Sigmoid colon (tissue), 7 donors: Measurements from ENCODE around the gene AKAP8L. TPM values are rescaled to one million over a fixed set of nuclear protein-coding genes. Genes with fewer than 3 reads are reported as not detected.

Source experiments
- DNase-seq: peaks from one replicate; pipeline ENCODE4 v3.0.0-alpha.2; 2019
- H3K27ac ChIP-seq, 4 donors: fragments of 200-600 bp; sonication (generic); one replicate each; pipeline ENCODE4 v1.5.1; 2016 to 2019; ENCODE audit warnings: mild to moderate bottlenecking in 1 of 4
- H3K27me3 ChIP-seq, 3 donors: fragments of 200-600 bp; sonication (generic); one replicate each; pipeline ENCODE4 v1.5.1; 2019; ENCODE audit warnings: mild to moderate bottlenecking in 1 of 3
- H3K36me3 ChIP-seq, 4 donors: fragments of 200-600 bp; sonication (generic); one replicate each; pipeline ENCODE4 v1.5.1; 2016 to 2019
- H3K4me1 ChIP-seq, 4 donors: fragments of 200-600 bp; sonication (generic); one replicate each; pipeline ENCODE4 v1.5.1; 2017 to 2019
- H3K4me3 ChIP-seq, 4 donors: fragments of 200-600 bp; sonication (generic); one replicate each; pipeline ENCODE4 v1.5.1; 2017 to 2019; ENCODE audit warnings: mild to moderate bottlenecking in 2 of 4, moderate library complexity in 1 of 4
- H3K9me3 ChIP-seq, 4 donors: fragments of 200-600 bp in 3 of 4; sonication (generic) in 3 of 4; one replicate each; pipeline versions ENCODE4 v1.5.1 to v1.6.1; 2013 to 2019
- CTCF ChIP-seq, 4 experiments: fragments of 450-650 bp in 3 of 4; fragments of 200-600 bp in 1 of 4; IDR thresholded peaks; one replicate each; pipeline ENCODE4 v1.5.1; 2016 to 2019; ENCODE audit warnings: antibody characterized with exemption in 4 of 4, mild to moderate bottlenecking in 3 of 4, moderate library complexity in 2 of 4
- EP300 ChIP-seq, 4 donors: sonication (generic); formaldehyde crosslinking; IDR thresholded peaks; one replicate each; pipeline ENCODE4 v1.6.1; 2017; ENCODE audit warnings: antibody characterized with exemption in 4 of 4
- POLR2A ChIP-seq, 2 donors: fragments of 450-650 bp; IDR thresholded peaks; one replicate each; pipeline ENCODE4 v1.6.1; 2016; ENCODE audit warnings: antibody characterized with exemption in 2 of 2, mild to moderate bottlenecking in 2 of 2, moderate library complexity in 2 of 2
- POLR2AphosphoS5 ChIP-seq, 4 donors: sonication (generic); formaldehyde crosslinking; IDR thresholded peaks; one replicate each; pipeline ENCODE4 v1.6.1; 2017; ENCODE audit warnings: antibody characterized with exemption in 4 of 4
- WGBS, 2 donors: extraction: QIAGEN DNeasy Blood & Tissue Kit; methylation state at CpG; one replicate each; pipeline ENCODE4 v1.1.7; 2013; 5-methylcytosine and 5-hydroxymethylcytosine counted together
- intact Hi-C: fragments of 100-400 bp; cut with DNase I; formaldehyde crosslinking; loops from one replicate; pipeline ENCODE4 v1.15.1; 2023
- polyA plus RNA-seq, 3 donors: library from polyadenylated mRNA; stranded (reverse); fragments of 200-250 nt; gene quantifications; one replicate each; pipeline ENCODE4 v1.2.3, GENCODE V29; 2013
- total RNA-seq, 4 donors: library from RNA; depleted of rRNA; stranded (reverse); fragments of >200 nt; gene quantifications; one replicate each; pipeline ENCODE4 v1.1.0, GENCODE V29; 2016
- donor health status: healthy with polysubstance abuse.
- donor health status: Bipolar disorder and iron deficiency.
- donor health status: healthy.

AKAP8L gene
- total and polyA plus RNA-seq, 7 donors: 15.0 to 145 (median 90.5) TPM

GRCh38 chr19:15421136-15421695 lies 2.4 kb upstream of the AKAP8L start:
- DNase-seq: no peak
- peaks cover 0 to 31% (median 26%) of the 10 kb centered on the region in 4 donors for H3K4me1 ChIP-seq
- intact Hi-C loops: no loop called here
- TF ChIP-seq POLR2A (IDR thresholded peaks at IDR 0.05) (no peak), POLR2AphosphoS5 (IDR thresholded peaks at IDR 0.05) (no peak), EP300 (IDR thresholded peaks at IDR 0.05) (no peak), CTCF (IDR thresholded peaks at IDR 0.05) (no peak)
- WGBS, 2 donors: 77 to 78% methylated on average over 12 of the region's 12 CpGs
- H3K27me3 ChIP-seq: no peaks in the 10 kb centered on the region
- H3K27ac ChIP-seq: peak overlapping the region in 3 of 4 donors; percentile 39 to 59 (median 59)
- H3K9me3 ChIP-seq: peaks cover 0 to 2% (median 0%) of the 10 kb centered on the region in 4 donors
- peaks cover 29 to 43% (median 35%) of the 10 kb centered on the region in 4 donors for H3K36me3 ChIP-seq
- no peak overlapping the region for H3K4me3 ChIP-seq

GRCh38 chr19:15419413-15420025 lies 731 bp upstream of the AKAP8L start:
- intact Hi-C loops: loop anchor here (1.0 to 5.0 kb wide), 3 partner anchors 13 to 87 kb away; partner anchors contain the start of genes BRD4 and WIZ
- WGBS, 2 donors: 13 to 32% methylated on average over 16 of the region's 16 CpGs

DNA sequence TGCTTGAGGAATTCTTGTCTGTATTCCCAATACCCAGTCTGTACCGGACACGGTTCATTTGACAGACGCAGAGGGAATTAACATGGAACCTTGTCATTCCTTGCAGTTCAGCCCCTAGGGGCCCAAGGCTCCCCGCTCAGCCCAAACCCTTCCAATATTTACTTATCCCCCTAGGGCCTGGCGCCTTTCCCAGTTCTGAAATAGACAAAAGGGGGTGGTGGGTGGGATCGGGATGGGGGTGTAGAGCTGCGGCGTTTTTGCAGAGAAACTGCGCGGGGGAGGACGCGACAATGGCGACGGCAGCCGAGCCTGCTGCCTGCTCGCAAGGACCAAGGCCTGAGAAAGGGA lies 583 bp downstream of the AKAP8L start:
- peak; percentile 78 for DNase-seq
- Histone ChIP-seq H3K27me3 (no peaks in the 10 kb centered on the region), H3K4me1 (peaks cover 0 to 54% (median 48%) of the 10 kb centered on the region in 4 donors), H3K9me3 (peaks cover 0 to 2% (median 0%) of the 10 kb centered on the region in 4 donors), H3K27ac (peak overlapping the region; percentile 85 to 94 (median 90)), H3K4me3 (peak overlapping the region; percentile 73 to 81 (median 78)), H3K36me3 (peaks cover 8 to 26% (median 11%) of the 10 kb centered on the region in 4 donors)
- TF ChIP-seq EP300 (IDR thresholded peaks at IDR 0.05) (no peak), CTCF (IDR thresholded peaks at IDR 0.05) (no peak), POLR2AphosphoS5 (IDR thresholded peaks at IDR 0.05) (no peak), POLR2A (IDR thresholded peaks at IDR 0.05) (no peak)
- WGBS, 2 donors: 0 to 1% methylated on average over 16 of the region's 16 CpGs
- intact Hi-C loops: loop anchor here (1.0 to 5.0 kb wide), 3 partner anchors 31 to 86 kb away; partner anchors contain the start of genes AKAP8, BRD4 and WIZ

More at GRCh38 chr19:15419413-15420025, 731 bp upstream of the AKAP8L start:
- Histone ChIP-seq H3K4me1 (peaks cover 0 to 42% (median 36%) of the 10 kb centered on the region in 4 donors), H3K36me3 (peaks cover 21 to 39% (median 23%) of the 10 kb centered on the region in 4 donors), H3K4me3 (peak overlapping the region; percentile 73 to 81 (median 78)), H3K9me3 (peaks cover 0 to 2% (median 0%) of the 10 kb centered on the region in 4 donors), H3K27ac (peak overlapping the region; percentile 67 to 92 (median 80)), H3K27me3 (no peaks in the 10 kb centered on the region)
- DNase-seq: no peak
- TF ChIP-seq CTCF (IDR thresholded peaks at IDR 0.05) (no peak), POLR2A (IDR thresholded peaks at IDR 0.05) (no peak), POLR2AphosphoS5 (IDR thresholded peaks at IDR 0.05) (no peak), EP300 (IDR thresholded peaks at IDR 0.05) (no peak)

DNA sequence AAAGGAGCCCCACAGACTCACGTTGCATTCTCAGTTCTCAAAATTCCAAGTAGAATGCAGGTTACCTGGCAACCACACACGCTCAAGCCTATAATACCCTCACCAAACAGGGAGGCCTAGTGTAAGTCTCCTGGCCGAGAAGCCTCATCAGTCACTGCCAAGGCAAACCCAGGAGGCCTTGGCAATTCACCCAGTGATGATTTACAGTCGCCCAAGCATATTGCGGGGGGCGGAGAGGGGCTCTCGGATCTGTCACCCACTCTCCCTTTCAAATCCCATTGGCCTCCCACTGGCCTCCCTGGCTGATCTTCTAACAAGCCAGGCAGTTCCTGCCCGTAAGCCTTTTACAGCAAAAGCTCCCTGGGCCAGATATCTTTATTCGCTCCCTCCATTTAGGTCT lies 1.1 kb downstream of the AKAP8L start:
- H3K9me3 ChIP-seq: no peaks in the 10 kb centered on the region
- no peak for DNase-seq
- H3K36me3 ChIP-seq: peaks cover 3 to 21% (median 6%) of the 10 kb centered on the region in 4 donors
- H3K27me3 ChIP-seq: no peaks in the 10 kb centered on the region
- intact Hi-C loops: loop anchor here (1.0 to 5.0 kb wide), 3 partner anchors 31 to 85 kb away; partner anchors contain the start of genes AKAP8, BRD4 and WIZ
- TF ChIP-seq EP300 (IDR thresholded peaks at IDR 0.05) (no peak), POLR2AphosphoS5 (IDR thresholded peaks at IDR 0.05) (no peak), CTCF (IDR thresholded peaks at IDR 0.05) (no peak), POLR2A (IDR thresholded peaks at IDR 0.05) (no peak)
- peak overlapping the region; percentile 85 to 94 (median 90) for H3K27ac ChIP-seq
- H3K4me1 ChIP-seq: peaks cover 0 to 59% (median 53%) of the 10 kb centered on the region in 4 donors
- H3K4me3 ChIP-seq: peak overlapping the region; percentile 73 to 81 (median 78)
- WGBS, 2 donors: 5 to 18% methylated on average over 9 of the region's 9 CpGs
